HUDEP-2 (cell line): ENCODE data around the gene GABRR3.

ENCODE experiments used
- DNase-seq, 76 experiments: peaks; one replicate each; lab custom pipeline; 2025; ENCODE audit not compliant: unreplicated experiment in 76 of 76; lab: John Stamatoyannopoulos, UW

GABRR3 gene

DNA sequence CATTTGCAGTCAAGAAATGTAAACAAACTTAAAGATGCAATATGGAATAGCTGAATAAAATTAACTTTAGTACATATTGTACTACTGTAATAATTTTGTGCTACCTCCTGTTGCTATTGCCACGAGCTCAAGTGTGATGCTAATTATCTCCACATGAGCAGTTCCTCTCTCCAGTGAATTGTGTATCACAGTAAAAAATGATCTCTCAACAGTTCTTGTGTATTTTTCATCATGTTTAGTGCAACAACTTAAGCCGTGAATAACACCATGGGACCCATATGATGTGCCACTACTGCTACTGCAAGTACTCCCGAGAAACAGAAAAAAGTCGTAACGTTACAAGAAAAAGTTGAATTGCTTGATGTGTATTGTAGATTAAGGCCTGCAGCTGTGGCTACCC is 75.2 kb downstream of the GABRR3 start:
- no peak for DNase-seq

GRCh38 chr3:97958796-97959195 is 76.3 kb downstream of the GABRR3 start:
- DNase-seq = no peak

GRCh38 chr3:97958396-97958795 is 76.7 kb downstream of the GABRR3 start:
- no peak for DNase-seq

DNA sequence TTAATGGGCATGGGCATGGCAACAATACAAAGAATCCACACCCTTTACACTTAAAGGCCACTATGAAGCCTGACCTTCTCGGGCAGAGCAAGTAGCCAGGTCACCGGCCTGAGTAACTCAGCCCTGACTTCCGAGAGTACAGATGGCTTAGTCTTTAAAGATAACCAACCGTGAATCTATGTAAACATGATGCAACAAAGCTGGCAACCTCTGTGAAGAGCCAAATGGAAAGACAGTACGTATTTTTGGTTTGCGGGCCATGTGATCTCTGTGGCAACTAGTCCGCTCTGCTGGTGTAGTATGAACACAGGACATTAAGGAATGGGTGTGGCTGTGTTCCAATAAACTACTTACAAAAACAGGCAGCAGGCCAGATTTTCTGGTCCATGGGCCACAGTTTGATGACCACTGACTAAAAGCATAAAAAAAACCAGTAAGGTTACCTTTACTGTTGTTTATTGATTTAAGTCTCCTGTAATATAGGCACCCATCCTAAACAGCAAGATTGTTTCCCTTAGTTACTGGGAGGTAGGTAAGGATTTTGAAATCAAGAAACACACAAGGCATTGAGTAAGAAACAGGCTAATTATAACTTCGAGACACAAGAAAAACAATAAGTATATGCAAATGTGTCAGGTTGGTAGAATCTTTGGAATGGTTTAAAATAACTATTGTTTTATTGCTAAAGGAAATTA is 77.4 kb downstream of the GABRR3 start:
- DNase-seq = no peak

- no peak for DNase-seq
These were observed 79.1 kb downstream of the GABRR3 start for GRCh38 chr3:97956051-97956450.

DNA sequence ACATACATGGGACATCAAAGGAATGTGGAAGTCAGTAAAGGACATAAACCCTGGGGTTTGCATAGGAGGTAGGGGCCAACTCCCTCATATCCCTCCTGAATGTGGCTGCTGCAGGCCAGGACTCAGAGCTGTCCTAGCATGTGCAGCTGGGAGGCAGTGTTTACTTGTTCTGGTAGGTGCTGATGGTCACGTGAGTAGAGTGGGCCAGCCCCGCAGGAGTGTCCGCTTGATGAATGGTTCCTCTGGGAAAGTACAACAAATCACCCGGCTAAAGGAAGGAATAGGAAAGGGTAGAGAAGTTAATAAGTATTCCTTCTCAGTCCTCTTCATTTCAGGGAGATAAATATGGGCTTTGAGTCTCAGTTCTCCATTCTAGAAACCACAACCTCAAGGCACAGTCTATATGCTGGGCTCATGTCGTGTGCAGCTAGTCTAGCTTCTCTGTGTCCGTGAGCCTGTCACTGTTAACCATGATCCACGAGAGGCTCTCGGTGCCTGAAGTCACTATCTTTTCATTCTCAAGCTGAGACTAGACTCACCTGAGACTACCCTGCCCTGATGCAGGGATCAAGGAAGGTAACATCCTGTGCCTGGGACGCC is 80.8 kb downstream of the GABRR3 start:
- no peak for DNase-seq

- no peak for DNase-seq
These were observed 82.2 kb downstream of the GABRR3 start for GRCh38 chr3:97952872-97953271.

GRCh38 chr3:97952280-97952679 is 82.8 kb downstream of the GABRR3 start:
- no peak for DNase-seq

DNA sequence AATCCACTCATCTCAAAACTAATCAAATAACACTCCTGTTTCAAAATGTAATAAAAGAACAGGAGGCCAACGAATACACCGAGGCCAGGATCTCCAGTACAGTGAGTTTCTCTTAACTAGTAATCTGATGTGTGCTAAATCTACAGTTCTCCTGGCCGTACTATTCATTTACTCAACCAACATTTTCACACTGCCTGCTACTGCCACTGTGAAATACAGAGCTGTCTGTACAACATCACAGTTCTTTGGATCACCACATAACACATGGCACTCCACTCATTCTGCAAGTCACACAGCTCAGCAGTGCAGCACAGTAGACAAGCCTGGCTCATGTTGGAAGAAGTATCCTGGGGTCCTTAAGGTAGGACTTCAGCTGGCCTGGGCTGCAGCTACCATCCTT is 84.8 kb downstream of the GABRR3 start:
- DNase-seq = no peak

- no peak for DNase-seq
These were observed 85.4 kb downstream of the GABRR3 start for GRCh38 chr3:97949743-97950142.

DNA sequence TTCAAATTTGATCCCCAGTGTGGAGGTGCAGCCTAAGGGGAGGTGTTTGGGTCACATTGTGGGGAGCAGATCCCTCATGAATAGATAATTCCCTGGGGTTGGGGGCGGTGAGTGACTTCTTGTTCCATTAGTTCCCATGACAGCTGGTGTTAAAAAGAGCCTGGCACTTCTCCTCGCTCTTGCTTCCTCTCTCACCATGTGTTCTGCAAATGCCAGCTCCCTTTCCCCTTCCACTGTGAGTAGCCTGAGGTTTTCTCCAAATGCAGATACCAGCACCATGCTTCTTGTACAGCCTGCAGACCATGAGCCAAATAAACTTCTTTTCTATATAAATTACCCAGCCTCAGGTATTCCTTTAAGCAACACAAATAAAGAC is 86.0 kb downstream of the GABRR3 start:
- DNase-seq = no peak

DNA sequence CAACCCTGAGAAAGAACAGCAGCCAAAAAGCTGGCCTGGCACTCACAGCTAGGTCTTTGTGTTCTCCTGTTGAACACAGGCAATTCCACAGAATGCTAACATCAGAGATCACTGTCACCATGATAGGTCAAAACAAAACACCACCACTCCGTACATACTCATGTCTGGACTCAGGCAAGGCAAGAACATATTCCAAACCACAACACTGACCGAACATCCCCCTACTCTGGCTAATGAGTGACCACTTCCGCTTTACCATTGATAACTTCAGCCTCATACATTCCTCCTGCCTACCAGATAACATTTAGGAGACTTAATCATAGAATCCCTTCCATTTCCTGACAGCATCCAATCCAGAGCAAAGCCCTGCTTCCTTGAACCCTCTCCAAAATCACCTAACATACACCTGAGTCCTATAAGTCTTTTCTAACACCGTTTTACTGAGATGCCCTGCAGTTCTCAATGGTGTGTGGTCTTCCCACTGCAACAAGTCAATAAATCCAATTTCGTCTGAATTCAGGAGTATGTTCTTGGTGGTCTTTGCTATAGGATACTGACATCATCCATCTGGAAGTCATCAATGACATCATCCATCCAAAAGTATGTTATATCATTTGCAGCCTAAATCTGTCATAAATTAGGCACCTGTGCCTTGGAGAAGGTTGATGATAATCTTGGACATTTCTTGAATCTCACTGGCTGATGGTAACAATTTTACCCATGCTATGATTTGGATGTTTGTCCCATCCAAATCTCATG is 86.6 kb downstream of the GABRR3 start:
- DNase-seq = no peak

GRCh38 chr3:97942801-97943546 is 92.1 kb downstream of the GABRR3 start:
- DNase-seq = no peak

DNA sequence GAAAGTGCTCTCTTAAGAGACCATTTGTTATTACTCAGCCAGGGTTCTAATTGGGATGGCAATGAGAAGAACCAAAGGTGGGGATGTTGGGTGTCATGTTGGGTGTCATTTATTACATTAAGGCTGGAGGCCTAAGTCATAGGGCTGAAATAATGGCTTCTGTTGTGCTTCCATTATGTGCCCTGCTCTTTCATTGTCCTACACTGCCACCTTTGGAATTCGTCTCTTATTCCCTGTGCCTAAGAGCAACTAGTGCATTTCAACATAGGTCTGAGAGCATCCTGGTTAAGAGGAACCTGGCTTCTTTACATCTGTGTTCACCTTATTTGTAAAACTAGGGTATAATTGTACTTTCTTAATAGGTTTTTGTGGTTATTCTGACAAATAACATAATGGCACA is 95.1 kb downstream of the GABRR3 start:
- peak in 8 of 76 experiments; percentile 1 to 13 (median 6) for DNase-seq

DNA sequence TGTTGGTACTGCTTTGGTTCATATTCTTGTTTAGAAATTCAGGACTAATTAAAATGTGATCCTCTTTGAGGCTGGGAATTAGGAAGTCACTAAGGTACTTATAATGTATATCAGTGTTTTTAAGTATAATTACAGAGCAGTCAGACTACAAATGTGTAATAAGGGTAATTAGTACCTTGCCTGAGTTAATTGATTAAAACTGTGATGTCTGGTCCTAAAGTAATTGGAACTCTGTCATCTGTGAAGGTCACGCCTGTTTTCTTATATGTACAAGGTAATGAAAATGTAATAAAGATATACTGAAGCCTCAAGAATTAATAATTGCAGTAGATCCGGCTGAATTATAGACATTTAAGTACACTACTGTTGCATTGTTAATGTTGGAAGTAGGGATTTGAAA is 95.7 kb downstream of the GABRR3 start:
- no peak for DNase-seq

DNA sequence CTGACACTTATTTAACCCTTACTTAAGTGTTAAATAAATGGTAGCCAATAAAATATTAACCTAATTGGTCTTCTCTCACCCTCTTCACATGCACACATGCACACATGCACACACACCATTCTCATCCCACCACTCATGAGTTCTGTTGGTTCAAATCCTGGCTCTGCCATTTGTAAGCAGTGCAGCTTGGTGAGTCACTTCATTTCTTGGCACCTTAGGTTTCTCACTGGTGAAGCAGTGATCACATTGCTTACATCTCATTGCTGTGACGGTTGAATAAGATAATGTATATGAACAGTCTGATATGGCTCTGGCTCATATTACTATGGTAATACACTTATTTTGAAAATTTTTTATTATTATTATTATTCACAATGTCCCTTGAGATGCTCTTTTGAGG is 96.7 kb downstream of the GABRR3 start:
- DNase-seq = peak in 2 of 76 experiments; percentile 3 to 4

DNA sequence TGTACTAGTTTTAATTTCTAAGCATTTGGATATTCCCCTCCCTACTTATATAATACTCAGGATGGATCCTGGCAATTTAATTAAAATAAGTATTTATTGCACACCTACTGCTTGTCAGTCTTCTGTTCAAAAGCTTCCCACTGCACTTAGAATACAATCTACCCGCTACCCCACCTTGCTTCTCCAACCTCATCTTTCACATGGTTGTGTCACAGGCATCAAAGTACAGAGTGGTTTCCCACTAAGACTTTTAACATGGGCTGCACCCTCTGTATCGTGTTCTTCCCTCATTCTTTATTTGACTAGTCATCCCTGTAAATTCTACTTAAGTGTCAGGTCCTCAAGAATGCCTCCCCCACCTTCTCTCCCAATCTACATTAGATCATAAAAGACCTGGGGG is 97.9 kb downstream of the GABRR3 start:
- DNase-seq = no peak

GRCh38 chr3:97935842-97936241 is 99.3 kb downstream of the GABRR3 start:
- no peak for DNase-seq
